GM10266 (cell line): ENCODE data around the gene TBC1D1.

Experiments
- DNase-seq: peaks from one replicate; pipeline ENCODE4 v3.0.0; 2012; ENCODE audit errors: extremely low spot score
- CTCF ChIP-seq: IDR thresholded peaks from 2 replicates; pipeline ENCODE4 v1.5.1; 2012; ENCODE audit warnings: mild to moderate bottlenecking, low read depth; ENCODE audit not compliant: control insufficient read depth, insufficient read depth; ENCODE audit errors: missing control alignments

The TBC1D1 gene

GRCh38 chr4:38049545-38050170, 158.8 kb downstream of the TBC1D1 start:
- no peak for DNase-seq
- no peak for TF ChIP-seq CTCF

GRCh38 chr4:38050560-38051350, 159.9 kb downstream of the TBC1D1 start:
- DNase-seq, result no peak
- no peak for TF ChIP-seq CTCF

- no peak for DNase-seq
- TF ChIP-seq CTCF, result no peak
Observed at GRCh38 chr4:38055566-38055965, 164.7 kb downstream of the TBC1D1 start.

GRCh38 chr4:38056011-38056685, 165.3 kb downstream of the TBC1D1 start:
- TF ChIP-seq CTCF, result no peak
- no peak for DNase-seq

- TF ChIP-seq CTCF, result no peak
- DNase-seq, result no peak
Observed at GRCh38 chr4:38058151-38058550, 167.3 kb downstream of the TBC1D1 start.

- no peak for DNase-seq
- no peak for TF ChIP-seq CTCF
Observed at GRCh38 chr4:38060829-38061431, 170.0 kb downstream of the TBC1D1 start.
